SK-N-DZ (cell line): ENCODE data around the gene KDM4C.

Experiments
- DNase-seq: peaks from one replicate; pipeline ENCODE4 v3.0.0-alpha.2; 2015; ENCODE audit warnings: low spot score

The KDM4C gene

GRCh38 chr9:7042124-7042523, 284.4 kb downstream of the KDM4C start:
- DNase-seq = no peak

GRCh38 chr9:7045361-7045760, 287.6 kb downstream of the KDM4C start:
- DNase-seq = no peak

- no peak for DNase-seq
Observed at GRCh38 chr9:7051711-7052110, 293.9 kb downstream of the KDM4C start.

- DNase-seq = no peak
Observed at GRCh38 chr9:7053903-7054302, 296.1 kb downstream of the KDM4C start.

- DNase-seq = no peak
Observed at GRCh38 chr9:7055171-7055903, 297.6 kb downstream of the KDM4C start.

- no peak for DNase-seq
Observed at GRCh38 chr9:7056254-7056653, 298.5 kb downstream of the KDM4C start.

- no peak for DNase-seq
Observed at GRCh38 chr9:7058473-7058872, 300.7 kb downstream of the KDM4C start.

GRCh38 chr9:7067169-7067568, 309.4 kb downstream of the KDM4C start:
- DNase-seq = no peak

GRCh38 chr9:7071916-7072315, 314.1 kb downstream of the KDM4C start:
- DNase-seq = no peak

- peak; percentile 24 for DNase-seq
Observed at GRCh38 chr9:7073706-7074105, 315.9 kb downstream of the KDM4C start.

- no peak for DNase-seq
Observed at GRCh38 chr9:7075154-7075553, 317.4 kb downstream of the KDM4C start.

GRCh38 chr9:7079051-7079450, 321.3 kb downstream of the KDM4C start:
- DNase-seq = no peak

- DNase-seq = no peak
Observed at GRCh38 chr9:7081065-7081600, 323.4 kb downstream of the KDM4C start.

- DNase-seq = no peak
Observed at GRCh38 chr9:7083192-7083591, 325.4 kb downstream of the KDM4C start.

- no peak for DNase-seq
Observed at GRCh38 chr9:7085357-7085756, 327.6 kb downstream of the KDM4C start.

- DNase-seq = no peak
Observed at GRCh38 chr9:7086389-7086788, 328.6 kb downstream of the KDM4C start.

- no peak for DNase-seq
Observed at GRCh38 chr9:7088611-7089010, 330.8 kb downstream of the KDM4C start.

GRCh38 chr9:7089406-7090193, 331.8 kb downstream of the KDM4C start:
- DNase-seq = no peak

GRCh38 chr9:7093040-7093439, 335.3 kb downstream of the KDM4C start:
- DNase-seq = no peak

GRCh38 chr9:7094052-7094451, 336.3 kb downstream of the KDM4C start:
- DNase-seq = peak; percentile 2

- no peak for DNase-seq
Observed at GRCh38 chr9:7094576-7094975, 336.8 kb downstream of the KDM4C start.

GRCh38 chr9:7095058-7095457, 337.3 kb downstream of the KDM4C start:
- no peak for DNase-seq
